Measurements from ENCODE around the gene MRPS6.

The MRPS6 gene

GRCh38 chr21:34133392-34133791 is 60.0 kb downstream of the MRPS6 start:
- peaks cover 21% of the 10 kb centered on the region for H3K4me1 ChIP-seq (ENCODE audit: control insufficient read depth, insufficient read depth, low read length, unreplicated experiment)
- peaks cover 35% of the 10 kb centered on the region for H3K79me2 ChIP-seq (ENCODE audit: control insufficient read depth, insufficient read depth, low read length, unreplicated experiment)
- H3K36me3 ChIP-seq (ENCODE audit: insufficient read depth, low read length), result peaks cover 8% of the 10 kb centered on the region
- no peak overlapping the region for H2AFZ ChIP-seq (ENCODE audit: low read length, unreplicated experiment)
- H3K27me3 ChIP-seq (ENCODE audit: insufficient read depth, low read length), result no peaks in the 10 kb centered on the region
- H3K4me3 ChIP-seq (ENCODE audit: low read depth, low read length), result no peak overlapping the region
- H3K27ac ChIP-seq (ENCODE audit: low read depth, low read length), result no peak overlapping the region

GRCh38 chr21:34133802-34134201 is 60.4 kb downstream of the MRPS6 start:
- Histone ChIP-seq H3K79me2 (ENCODE audit: control insufficient read depth, insufficient read depth, low read length, unreplicated experiment) (peaks cover 35% of the 10 kb centered on the region), H3K36me3 (ENCODE audit: insufficient read depth, low read length) (peaks cover 8% of the 10 kb centered on the region), H3K4me3 (ENCODE audit: low read depth, low read length) (no peak overlapping the region)

GRCh38 chr21:34135330-34135729 is 62.0 kb downstream of the MRPS6 start:
- Histone ChIP-seq H3K79me2 (ENCODE audit: control insufficient read depth, insufficient read depth, low read length, unreplicated experiment) (peaks cover 32% of the 10 kb centered on the region), H3K4me3 (ENCODE audit: low read depth, low read length) (no peak overlapping the region), H3K27me3 (ENCODE audit: insufficient read depth, low read length) (no peaks in the 10 kb centered on the region), H3K27ac (ENCODE audit: low read depth, low read length) (no peak overlapping the region), H2AFZ (ENCODE audit: low read length, unreplicated experiment) (no peak overlapping the region), H3K36me3 (ENCODE audit: insufficient read depth, low read length) (peaks cover 8% of the 10 kb centered on the region), H3K4me1 (ENCODE audit: control insufficient read depth, insufficient read depth, low read length, unreplicated experiment) (peaks cover 3% of the 10 kb centered on the region)

More at GRCh38 chr21:34133802-34134201, 60.4 kb downstream of the MRPS6 start:
- Histone ChIP-seq H2AFZ (ENCODE audit: low read length, unreplicated experiment) (no peak overlapping the region), H3K27ac (ENCODE audit: low read depth, low read length) (no peak overlapping the region), H3K27me3 (ENCODE audit: insufficient read depth, low read length) (no peaks in the 10 kb centered on the region), H3K4me1 (ENCODE audit: control insufficient read depth, insufficient read depth, low read length, unreplicated experiment) (peaks cover 17% of the 10 kb centered on the region)

GRCh38 chr21:34141373-34141772 is 68.0 kb downstream of the MRPS6 start:
- Histone ChIP-seq H3K4me3 (ENCODE audit: low read depth, low read length) (no peak overlapping the region), H3K27me3 (ENCODE audit: insufficient read depth, low read length) (no peaks in the 10 kb centered on the region), H2AFZ (ENCODE audit: low read length, unreplicated experiment) (no peak overlapping the region), H3K79me2 (ENCODE audit: control insufficient read depth, insufficient read depth, low read length, unreplicated experiment) (peaks cover 9% of the 10 kb centered on the region), H3K36me3 (ENCODE audit: insufficient read depth, low read length) (peaks cover 10% of the 10 kb centered on the region), H3K4me1 (ENCODE audit: control insufficient read depth, insufficient read depth, low read length, unreplicated experiment) (no peaks in the 10 kb centered on the region), H3K27ac (ENCODE audit: low read depth, low read length) (no peak overlapping the region)

GRCh38 chr21:34143685-34144182 is 70.4 kb downstream of the MRPS6 start:
- H3K27me3 ChIP-seq (ENCODE audit: insufficient read depth, low read length), result no peaks in the 10 kb centered on the region
- H2AFZ ChIP-seq (ENCODE audit: low read length, unreplicated experiment), result no peak overlapping the region
- peaks cover 10% of the 10 kb centered on the region; the same call in 1 of the 2 replicates for H3K36me3 ChIP-seq (ENCODE audit: insufficient read depth, low read length)
- H3K4me3 ChIP-seq (ENCODE audit: low read depth, low read length), result no peak overlapping the region
- peaks cover 9% of the 10 kb centered on the region for H3K79me2 ChIP-seq (ENCODE audit: control insufficient read depth, insufficient read depth, low read length, unreplicated experiment)
- H3K4me1 ChIP-seq (ENCODE audit: control insufficient read depth, insufficient read depth, low read length, unreplicated experiment), result peaks cover 8% of the 10 kb centered on the region
- H3K27ac ChIP-seq (ENCODE audit: low read depth, low read length), result no peak overlapping the region

- Histone ChIP-seq H3K27ac (ENCODE audit: low read depth, low read length) (no peak overlapping the region), H3K4me1 (ENCODE audit: control insufficient read depth, insufficient read depth, low read length, unreplicated experiment) (peaks cover 8% of the 10 kb centered on the region), H3K4me3 (ENCODE audit: low read depth, low read length) (no peak overlapping the region), H3K27me3 (ENCODE audit: insufficient read depth, low read length) (no peaks in the 10 kb centered on the region), H3K36me3 (ENCODE audit: insufficient read depth, low read length) (peaks cover 10% of the 10 kb centered on the region; the same call in 1 of the 2 replicates), H3K79me2 (ENCODE audit: control insufficient read depth, insufficient read depth, low read length, unreplicated experiment) (peaks cover 9% of the 10 kb centered on the region), H2AFZ (ENCODE audit: low read length, unreplicated experiment) (no peak overlapping the region)
These were observed 70.8 kb downstream of the MRPS6 start for GRCh38 chr21:34144224-34144623.

DNA sequence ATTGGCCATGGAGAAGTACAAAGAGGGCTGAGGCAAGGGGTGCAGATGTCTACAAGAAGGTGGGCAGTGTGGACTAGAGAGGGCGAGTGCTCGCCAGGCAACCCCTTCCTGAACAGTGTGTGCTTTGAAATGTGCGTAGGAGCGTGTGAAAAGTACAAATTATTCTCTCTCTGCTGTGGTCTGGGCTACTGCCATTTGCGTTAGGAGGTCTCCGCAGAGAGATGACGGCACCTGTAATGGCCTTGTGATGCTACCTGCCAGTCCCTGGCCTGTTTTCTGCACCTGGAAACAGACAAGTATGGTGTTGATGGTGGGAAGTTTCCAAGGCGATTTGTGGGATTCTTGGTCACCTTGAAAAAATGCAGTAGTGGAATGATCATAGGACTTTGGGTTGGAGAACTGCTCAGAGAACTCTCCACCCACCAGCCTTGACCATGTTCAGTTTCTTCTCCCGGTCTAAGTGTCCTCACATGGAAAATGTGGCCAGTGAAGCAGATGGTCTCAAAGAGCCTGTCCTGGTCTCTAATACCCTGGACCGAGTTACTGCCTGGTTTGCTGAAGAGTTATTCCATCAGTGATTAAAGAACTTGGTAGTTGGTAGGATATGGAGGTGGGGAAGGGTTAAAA is 74.5 kb downstream of the MRPS6 start:
- Histone ChIP-seq H3K36me3 (ENCODE audit: insufficient read depth, low read length) (peaks cover 10% of the 10 kb centered on the region; the same call in 1 of the 2 replicates), H3K4me1 (ENCODE audit: control insufficient read depth, insufficient read depth, low read length, unreplicated experiment) (peaks cover 8% of the 10 kb centered on the region), H3K27ac (ENCODE audit: low read depth, low read length) (no peak overlapping the region)

GRCh38 chr21:34148419-34148804 is 75.0 kb downstream of the MRPS6 start:
- no peaks in the 10 kb centered on the region for H3K79me2 ChIP-seq (ENCODE audit: control insufficient read depth, insufficient read depth, low read length, unreplicated experiment)
- no peak overlapping the region for H3K4me3 ChIP-seq (ENCODE audit: low read depth, low read length)
- no peak overlapping the region for H2AFZ ChIP-seq (ENCODE audit: low read length, unreplicated experiment)
- H3K27me3 ChIP-seq (ENCODE audit: insufficient read depth, low read length), result no peaks in the 10 kb centered on the region
- H3K4me1 ChIP-seq (ENCODE audit: control insufficient read depth, insufficient read depth, low read length, unreplicated experiment), result peaks cover 8% of the 10 kb centered on the region
- H3K36me3 ChIP-seq (ENCODE audit: insufficient read depth, low read length), result peaks cover 7% of the 10 kb centered on the region; the same call in 1 of the 2 replicates
- no peak overlapping the region for H3K27ac ChIP-seq (ENCODE audit: low read depth, low read length)

More for the DNA sequence above, 74.5 kb downstream of the MRPS6 start:
- Histone ChIP-seq H2AFZ (ENCODE audit: low read length, unreplicated experiment) (no peak overlapping the region), H3K79me2 (ENCODE audit: control insufficient read depth, insufficient read depth, low read length, unreplicated experiment) (no peaks in the 10 kb centered on the region), H3K4me3 (ENCODE audit: low read depth, low read length) (no peak overlapping the region), H3K27me3 (ENCODE audit: insufficient read depth, low read length) (no peaks in the 10 kb centered on the region)

- Histone ChIP-seq H3K79me2 (ENCODE audit: control insufficient read depth, insufficient read depth, low read length, unreplicated experiment) (no peaks in the 10 kb centered on the region), H3K36me3 (ENCODE audit: insufficient read depth, low read length) (peaks cover 1% of the 10 kb centered on the region; the same call in 1 of the 2 replicates), H3K27me3 (ENCODE audit: insufficient read depth, low read length) (no peaks in the 10 kb centered on the region), H3K27ac (ENCODE audit: low read depth, low read length) (no peak overlapping the region), H3K4me1 (ENCODE audit: control insufficient read depth, insufficient read depth, low read length, unreplicated experiment) (peaks cover 8% of the 10 kb centered on the region), H2AFZ (ENCODE audit: low read length, unreplicated experiment) (no peak overlapping the region), H3K4me3 (ENCODE audit: low read depth, low read length) (no peak overlapping the region)
These were observed 75.6 kb downstream of the MRPS6 start for GRCh38 chr21:34148826-34149558.

DNA sequence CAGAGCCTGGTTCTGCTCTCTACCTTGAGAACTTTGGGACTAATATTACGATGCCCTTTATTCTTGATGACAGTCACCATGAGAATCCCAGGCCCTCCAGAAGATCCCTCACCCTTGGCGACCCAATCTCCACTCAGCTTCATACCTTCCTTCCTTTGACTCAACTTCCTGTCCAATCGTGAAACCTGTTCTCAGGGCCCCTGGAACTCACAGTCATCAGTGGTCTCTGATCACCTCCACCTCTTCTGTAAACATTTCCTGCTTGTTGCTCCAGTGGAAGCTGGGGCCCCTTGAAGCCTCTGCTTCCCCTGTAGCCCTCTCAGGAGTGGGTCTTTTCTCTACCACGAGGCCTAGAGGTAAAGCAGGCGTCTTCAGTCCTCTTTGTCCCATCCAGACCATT is 79.1 kb downstream of the MRPS6 start:
- no peak overlapping the region for H2AFZ ChIP-seq (ENCODE audit: low read length, unreplicated experiment)
- H3K4me1 ChIP-seq (ENCODE audit: control insufficient read depth, insufficient read depth, low read length, unreplicated experiment), result peaks cover 8% of the 10 kb centered on the region
- H3K27ac ChIP-seq (ENCODE audit: low read depth, low read length), result no peak overlapping the region
- H3K4me3 ChIP-seq (ENCODE audit: low read depth, low read length), result no peak overlapping the region
- no peaks in the 10 kb centered on the region for H3K79me2 ChIP-seq (ENCODE audit: control insufficient read depth, insufficient read depth, low read length, unreplicated experiment)
- no peaks in the 10 kb centered on the region for H3K36me3 ChIP-seq (ENCODE audit: insufficient read depth, low read length)
- no peaks in the 10 kb centered on the region for H3K27me3 ChIP-seq (ENCODE audit: insufficient read depth, low read length)

- Histone ChIP-seq H3K36me3 (ENCODE audit: insufficient read depth, low read length) (no peaks in the 10 kb centered on the region), H3K4me1 (ENCODE audit: control insufficient read depth, insufficient read depth, low read length, unreplicated experiment) (no peaks in the 10 kb centered on the region), H3K79me2 (ENCODE audit: control insufficient read depth, insufficient read depth, low read length, unreplicated experiment) (no peaks in the 10 kb centered on the region)
These were observed 81.5 kb downstream of the MRPS6 start for GRCh38 chr21:34154878-34155277.

More at GRCh38 chr21:34154878-34155277, 81.5 kb downstream of the MRPS6 start:
- Histone ChIP-seq H3K27me3 (ENCODE audit: insufficient read depth, low read length) (no peaks in the 10 kb centered on the region), H3K27ac (ENCODE audit: low read depth, low read length) (no peak overlapping the region), H2AFZ (ENCODE audit: low read length, unreplicated experiment) (no peak overlapping the region), H3K4me3 (ENCODE audit: low read depth, low read length) (no peak overlapping the region)

All from ACC112 (cell line).